MCF 10A (cell line): ENCODE data around the gene RIPK3. TPM values are rescaled to one million over a fixed set of nuclear protein-coding genes. Genes with fewer than 3 reads are reported as not detected.

Source experiments
- BruUV-seq: library from RNA; stranded (reverse); fragments of 400-500 nt; replicated peaks from 2 replicates; lab custom pipeline; 2021; lab: Mats Ljungman, UMichigan
- CTCF ChIA-PET: fragments of 300-600 bp; sonication (Branson Sonifier 250); formaldehyde crosslinking; extraction: SDS; loops from one replicate; lab custom pipeline; 2021; ENCODE audit warnings: antibody characterized with exemption, inconsistent platforms; lab: Yijun Ruan, JAX
- POLR2A ChIA-PET: fragments of 300-600, 350-650 bp; sonication (Branson Sonifier 250); formaldehyde crosslinking; extraction: SDS; loops from one replicate; lab custom pipeline; 2020; ENCODE audit warnings: antibody characterized with exemption, inconsistent platforms; lab: Yijun Ruan, JAX
- DNase-seq: peaks from one replicate; pipeline ENCODE4 v3.0.0-alpha.2; 2018; ENCODE audit not compliant: unreplicated experiment
- H3K27ac Mint-ChIP-seq: one replicate; pipeline ENCODE4 v1.8.0; 2022; ENCODE audit warnings: mild to moderate bottlenecking, low read depth, mixed read lengths; ENCODE audit not compliant: unreplicated experiment
- H3K27me3 Mint-ChIP-seq: one replicate; pipeline ENCODE4 v1.8.0; 2022; ENCODE audit warnings: mixed read lengths; ENCODE audit not compliant: insufficient read depth, unreplicated experiment
- H3K36me3 Mint-ChIP-seq: one replicate; pipeline ENCODE4 v1.8.0; 2022; ENCODE audit warnings: mild to moderate bottlenecking, moderate library complexity, mixed read lengths; ENCODE audit not compliant: insufficient read depth, unreplicated experiment
- H3K4me1 Mint-ChIP-seq: one replicate; pipeline ENCODE4 v1.8.0; 2022; ENCODE audit warnings: mixed read lengths; ENCODE audit not compliant: insufficient read depth, unreplicated experiment
- H3K4me3 Mint-ChIP-seq: one replicate; pipeline ENCODE4 v1.8.0; 2022; ENCODE audit warnings: mild to moderate bottlenecking, moderate library complexity, mixed read lengths; ENCODE audit not compliant: unreplicated experiment
- H3K9me3 Mint-ChIP-seq: one replicate; pipeline ENCODE4 v1.8.0; 2022; ENCODE audit warnings: mixed read lengths; ENCODE audit not compliant: unreplicated experiment
- CTCF ChIP-seq: fragments of 200-600 bp; IDR thresholded peaks from one replicate; pipeline ENCODE4 v1.8.0; 2022; ENCODE audit warnings: antibody characterized with exemption, mild to moderate bottlenecking; ENCODE audit not compliant: unreplicated experiment
- intact Hi-C: fragments of 100-400 bp; cut with micrococcal nuclease; formaldehyde crosslinking; loops from 2 replicates; pipeline ENCODE4 v1.14.1; 2022
- total RNA-seq: library from RNA; stranded (reverse); gene quantifications from 2 replicates; pipeline ENCODE4 v1.2.3, GENCODE V29; 2022

The RIPK3 gene
- total RNA-seq, 1 experiment from 2014 or later: not detected

DNA sequence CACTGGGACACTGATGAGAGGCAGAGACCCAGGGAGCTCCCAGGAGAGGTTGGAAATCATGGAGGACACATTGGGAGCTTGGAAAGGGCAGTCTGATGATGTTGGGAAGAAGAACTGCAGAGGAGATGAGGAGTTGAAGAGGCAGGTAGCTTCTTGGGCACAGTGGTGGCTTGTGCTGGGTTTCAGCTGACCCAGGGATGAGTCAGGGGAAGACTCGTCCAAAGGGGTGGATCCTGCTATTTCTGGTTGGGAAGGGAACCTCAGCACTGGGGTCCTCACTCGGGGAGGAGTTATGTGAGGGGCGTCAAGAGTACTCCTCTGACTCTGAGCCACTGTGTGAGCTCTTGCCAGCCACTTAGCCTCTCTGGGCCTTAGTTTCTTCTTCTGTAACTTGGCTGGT is 16.4 kb downstream of the RIPK3 start:
- Mint-ChIP-seq H3K27ac (no peak overlapping the region), H3K4me3 (no peak overlapping the region), H3K9me3 (no peaks in the 10 kb centered on the region), H3K36me3 (peaks cover 4% of the 10 kb centered on the region), H3K4me1 (no peaks in the 10 kb centered on the region), H3K27me3 (peaks cover 23% of the 10 kb centered on the region)
- no TSS peak for BruUV-seq
- POLR2A ChIA-PET: no interaction called here
- CTCF ChIA-PET: interaction anchor here (0.5 to 3.4 kb wide), 9 partner anchors 9 to 118 kb away, joined by 3 to 13 read pairs (median 4); partner anchors contain the start of genes ADCY4, LTB4R and LTB4R2
- intact Hi-C loops: no loop called here
- no peak for DNase-seq
- TF ChIP-seq CTCF: no peak

DNA sequence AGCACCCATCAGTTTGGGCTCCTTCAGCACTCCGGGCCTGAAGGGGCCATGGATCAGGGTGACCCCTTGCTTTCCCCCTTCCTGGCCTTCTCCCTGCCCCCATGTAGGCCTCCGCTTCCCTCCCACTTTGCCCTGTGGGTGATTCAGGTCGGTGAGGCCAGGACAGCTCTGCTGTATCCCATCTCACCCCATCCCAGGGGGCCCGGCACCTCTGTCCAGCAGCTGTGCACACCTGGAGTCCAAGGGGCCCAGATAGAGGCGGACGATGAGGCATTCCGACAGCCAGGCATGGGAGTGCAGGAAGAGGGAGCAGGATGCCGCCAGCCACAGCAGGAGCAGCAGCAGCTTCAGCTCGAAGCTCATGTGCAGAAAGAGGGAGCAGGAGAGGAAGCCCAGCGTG is 17.1 kb downstream of the RIPK3 start:
- no peak for TF ChIP-seq CTCF
- DNase-seq: no peak
- no peak overlapping the region for H3K27ac Mint-ChIP-seq
- ChIA-PET CTCF (interaction anchor here (0.6 to 3.4 kb wide), 10 partner anchors 9 to 182 kb away, joined by 3 to 13 read pairs (median 4); partner anchors contain the start of genes CIDEB, LTB4R and LTB4R2), POLR2A (no interaction called here)
- H3K9me3 Mint-ChIP-seq: no peaks in the 10 kb centered on the region
- no peak overlapping the region for H3K4me3 Mint-ChIP-seq
- intact Hi-C loops: no loop called here
- peaks cover 4% of the 10 kb centered on the region for H3K36me3 Mint-ChIP-seq
- BruUV-seq: no TSS peak
- H3K27me3 Mint-ChIP-seq: peaks cover 23% of the 10 kb centered on the region
- peaks cover under 1% of the 10 kb centered on the region for H3K4me1 Mint-ChIP-seq

DNA sequence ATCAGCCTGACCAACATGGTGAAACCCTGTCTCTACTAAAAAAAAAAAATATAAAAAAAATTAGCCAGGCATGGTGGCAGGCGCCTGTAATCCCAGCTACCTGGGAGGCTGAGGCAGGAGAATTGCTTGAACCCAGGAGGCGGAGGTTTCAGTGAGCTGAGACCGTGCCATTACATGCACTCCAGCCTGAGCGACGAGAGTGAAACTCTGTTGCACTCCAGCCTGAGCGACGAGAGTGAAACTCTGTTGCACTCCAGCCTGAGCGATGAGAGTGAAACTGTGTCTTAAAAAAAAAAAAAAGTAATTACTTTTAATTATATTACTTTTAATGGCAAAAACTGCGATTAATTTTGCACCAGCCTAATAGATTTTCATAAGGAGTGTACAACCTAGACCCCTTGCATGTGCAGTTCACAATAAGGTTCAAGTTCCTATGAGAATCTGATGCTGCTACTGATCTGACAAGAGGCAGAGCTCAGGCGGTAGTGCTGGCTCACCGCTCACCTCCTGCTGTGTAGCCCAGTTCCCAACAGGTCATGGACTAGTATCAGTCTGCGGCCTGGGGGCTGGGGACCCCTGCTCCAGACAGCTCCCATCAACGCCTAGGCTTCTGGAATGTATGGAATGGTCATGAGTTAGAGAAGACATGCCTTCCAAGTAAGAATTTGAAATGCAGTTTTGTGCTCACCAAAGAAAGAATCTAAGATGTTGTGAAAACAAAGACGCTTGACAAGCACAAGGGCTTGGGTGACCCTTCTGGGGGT is 18.4 kb downstream of the RIPK3 start:
- Mint-ChIP-seq H3K4me1 (peaks cover 10% of the 10 kb centered on the region), H3K27me3 (peaks cover 23% of the 10 kb centered on the region), H3K27ac (no peak overlapping the region), H3K36me3 (peaks cover 4% of the 10 kb centered on the region), H3K4me3 (no peak overlapping the region), H3K9me3 (no peaks in the 10 kb centered on the region)
- ChIA-PET POLR2A (no interaction called here), CTCF (interaction anchor here (0.6 to 5.1 kb wide), 9 partner anchors 9 to 787 kb away, joined by 3 to 53 read pairs (median 7); partner anchors contain the start of genes ADCY4, CIDEB, LTB4R and LTB4R2)
- no TSS peak for BruUV-seq
- DNase-seq: no peak
- TF ChIP-seq CTCF: no peak
- intact Hi-C loops: no loop called here

DNA sequence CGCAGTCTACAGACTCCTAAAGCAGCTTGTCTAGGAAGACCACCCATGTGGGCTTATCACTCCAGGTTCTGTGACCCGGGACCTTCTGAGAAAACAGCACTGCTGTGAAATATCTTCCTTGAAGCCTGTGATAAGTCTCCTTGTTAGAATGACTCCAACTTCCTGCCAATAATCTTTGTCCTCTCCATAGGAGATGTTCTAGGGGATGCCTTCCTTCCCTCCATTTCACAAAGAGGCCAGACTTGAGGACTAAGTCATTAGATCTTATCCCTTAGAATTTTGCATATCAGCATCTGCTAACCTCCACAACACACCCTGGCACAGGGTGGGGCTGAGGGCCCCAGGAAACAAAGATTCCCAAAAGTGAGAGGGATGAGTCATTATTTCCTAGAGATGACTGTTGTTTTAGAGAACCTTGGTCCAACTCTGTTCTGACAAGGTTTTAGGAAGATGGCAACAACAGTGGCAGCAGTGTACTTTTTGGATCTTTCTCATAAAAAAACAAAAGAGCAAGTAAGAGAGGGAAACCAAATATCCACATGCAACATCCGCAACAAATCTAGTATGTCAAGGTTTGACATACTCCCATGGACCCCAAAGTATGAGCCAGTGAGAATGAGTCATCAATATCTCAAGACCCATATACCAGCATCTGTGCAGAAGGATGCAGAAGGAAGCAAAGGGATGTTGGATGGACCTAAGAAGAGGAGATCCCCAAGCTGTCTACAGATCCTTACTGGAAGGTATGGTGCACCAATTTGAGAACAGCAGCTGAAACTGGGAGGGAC is 22.5 kb downstream of the RIPK3 start:
- H3K4me1 Mint-ChIP-seq: peaks cover 20% of the 10 kb centered on the region
- intact Hi-C loops: no loop called here
- H3K27ac Mint-ChIP-seq: peak overlapping the region; percentile 79
- BruUV-seq: no TSS peak
- peak overlapping the region; percentile 8 for H3K4me3 Mint-ChIP-seq
- POLR2A ChIA-PET: interaction anchor here (0.9 to 1.6 kb wide), 5 partner anchors 9 to 171 kb away, joined by 3 to 4 read pairs (median 3); partner anchors contain the start of genes CBLN3, CIDEB, KHNYN and PSME2
- peak; percentile 77 for DNase-seq
- peaks cover 23% of the 10 kb centered on the region for H3K27me3 Mint-ChIP-seq
- H3K9me3 Mint-ChIP-seq: no peaks in the 10 kb centered on the region
- CTCF ChIA-PET: interaction anchor here (0.6 to 5.1 kb wide), 8 partner anchors 9 to 114 kb away, joined by 3 to 53 read pairs (median 8); partner anchors contain the start of genes ADCY4 and CIDEB
- no peak for TF ChIP-seq CTCF
- H3K36me3 Mint-ChIP-seq: peaks cover 10% of the 10 kb centered on the region
